Natural killer cell (primary cell): ENCODE measurements around the gene DOCK1. TPM values are rescaled to one million over a fixed set of nuclear protein-coding genes. Genes with fewer than 3 reads are reported as not detected.

Experiments
- ATAC-seq, 3 donors: fragments of 150-1000 bp in 2 of 3; fragments of 200-7000 bp in 1 of 3; cut with Tn5 transposase; 1 replicate in 1 of 3; 2 replicates in 2 of 3; pipeline ENCODE4 v1.10.0; 2021; ENCODE audit warnings: mild to moderate bottlenecking in 2 of 3, moderate library complexity in 2 of 3
- DNase-seq, 2 donors: peaks; one replicate each; pipeline versions ENCODE4 v3.0.0 to v3.0.0-alpha.2; 2013 to 2021; ENCODE audit warnings: mixed read lengths in 1 of 2
- H3K27ac ChIP-seq: one replicate; pipeline ENCODE4 v1.5.1; 2013; ENCODE audit warnings: mild to moderate bottlenecking, low read length
- H3K27me3 ChIP-seq: one replicate; pipeline ENCODE4 v1.6.1; 2013; ENCODE audit warnings: low read length; ENCODE audit not compliant: control insufficient read depth, insufficient read depth
- H3K36me3 ChIP-seq: one replicate; pipeline ENCODE4 v1.6.1; 2013; ENCODE audit warnings: low read length; ENCODE audit not compliant: control insufficient read depth, insufficient read depth
- H3K4me1 ChIP-seq: one replicate; pipeline ENCODE4 v1.6.1; 2013; ENCODE audit warnings: low read length; ENCODE audit not compliant: control insufficient read depth, insufficient read depth
- H3K4me3 ChIP-seq: one replicate; pipeline ENCODE4 v1.5.1; 2013; ENCODE audit warnings: low read length
- H3K9me3 ChIP-seq: one replicate; pipeline ENCODE4 v1.6.1; 2013; ENCODE audit warnings: low read length; ENCODE audit not compliant: control insufficient read depth, insufficient read depth
- H3K27ac Mint-ChIP-seq, 2 donors: one replicate each; pipeline ENCODE4 v1.8.0; 2022; ENCODE audit warnings: mild to moderate bottlenecking in 2 of 2, mixed read lengths in 2 of 2, moderate library complexity in 1 of 2
- H3K27me3 Mint-ChIP-seq, 2 donors: one replicate each; pipeline ENCODE4 v1.8.0; 2022; ENCODE audit warnings: low read depth in 2 of 2, mixed read lengths in 2 of 2
- H3K36me3 Mint-ChIP-seq: one replicate; pipeline ENCODE4 v1.8.0; 2022; ENCODE audit warnings: mixed read lengths
- H3K4me1 Mint-ChIP-seq, 2 donors: one replicate each; pipeline ENCODE4 v1.8.0; 2022; ENCODE audit warnings: mixed read lengths in 2 of 2
- H3K4me3 Mint-ChIP-seq: one replicate; pipeline ENCODE4 v1.8.0; 2022; ENCODE audit warnings: mild to moderate bottlenecking, moderate library complexity, mixed read lengths
- H3K9me3 Mint-ChIP-seq, 2 donors: one replicate each; pipeline ENCODE4 v1.8.0; 2022; ENCODE audit warnings: mixed read lengths in 2 of 2
- CTCF ChIP-seq: fragments of 200-600 bp; IDR thresholded peaks from one replicate; pipeline ENCODE4 v1.8.0; 2022; ENCODE audit warnings: antibody characterized with exemption
- WGBS: methylation state at CpG from one replicate; pipeline ENCODE4 v1.1.7; 2013; ENCODE audit warnings: missing lambda C conversion rate; ENCODE audit not compliant: insufficient coverage; 5-methylcytosine and 5-hydroxymethylcytosine counted together
- intact Hi-C: fragments of 100-400 bp; cut with micrococcal nuclease; formaldehyde crosslinking; loops from one replicate; pipeline ENCODE4 v1.14.2; 2022
- total RNA-seq, 4 donors: library from RNA; stranded (reverse); fragments of 120-200 nt in 1 of 4; gene quantifications; one replicate each; pipeline versions ENCODE4 v1.2.3 to v1.2.4, GENCODE V29; 2013 to 2022

The DOCK1 gene
- total RNA-seq, 3 donors from 2014 or later (not counting 1 experiment from before 2014, with no cell fraction given), result 0.07 to 0.12 (median 0.08) TPM

GRCh38 chr10:127368929-127369328, 463.7 kb downstream of the DOCK1 start:
- WGBS, result 89% methylated on average over 4 of the region's 4 CpGs
- no peaks in the 10 kb centered on the region for H3K9me3 ChIP-seq
- no peak overlapping the region for H3K27ac ChIP-seq
- H3K27ac Mint-ChIP-seq, result no peak overlapping the region
- H3K27me3 ChIP-seq, result no peaks in the 10 kb centered on the region
- H3K4me1 ChIP-seq, result no peaks in the 10 kb centered on the region
- ATAC-seq (no peak), DNase-seq (no peak)
- no peaks in the 10 kb centered on the region for H3K9me3 Mint-ChIP-seq
- H3K27me3 Mint-ChIP-seq, result peaks cover 9 to 16% of the 10 kb centered on the region in 2 donors
- H3K36me3 ChIP-seq, result no peaks in the 10 kb centered on the region
- no peak for TF ChIP-seq CTCF
- H3K4me1 Mint-ChIP-seq, result no peaks in the 10 kb centered on the region
- H3K4me3 Mint-ChIP-seq, result no peak overlapping the region
- no peak overlapping the region for H3K4me3 ChIP-seq
- H3K36me3 Mint-ChIP-seq, result no peaks in the 10 kb centered on the region
- intact Hi-C loops, result no loop called here

GRCh38 chr10:127370601-127371000, 465.4 kb downstream of the DOCK1 start:
- H3K9me3 Mint-ChIP-seq, result no peaks in the 10 kb centered on the region
- ATAC-seq (no peak), DNase-seq (no peak)
- no peak for TF ChIP-seq CTCF
- Histone ChIP-seq H3K36me3 (no peaks in the 10 kb centered on the region), H3K4me1 (no peaks in the 10 kb centered on the region), H3K27ac (no peak overlapping the region), H3K9me3 (no peaks in the 10 kb centered on the region), H3K27me3 (no peaks in the 10 kb centered on the region), H3K4me3 (no peak overlapping the region)
- intact Hi-C loops, result no loop called here
- H3K4me3 Mint-ChIP-seq, result no peak overlapping the region
- WGBS, result 97% methylated on average over 6 of the region's 7 CpGs
- no peak overlapping the region for H3K27ac Mint-ChIP-seq
- no peaks in the 10 kb centered on the region for H3K4me1 Mint-ChIP-seq
- no peaks in the 10 kb centered on the region for H3K36me3 Mint-ChIP-seq
- peaks cover 9 to 22% of the 10 kb centered on the region in 2 donors for H3K27me3 Mint-ChIP-seq

- Histone ChIP-seq H3K27ac (no peak overlapping the region), H3K4me1 (no peaks in the 10 kb centered on the region), H3K4me3 (no peak overlapping the region), H3K36me3 (no peaks in the 10 kb centered on the region), H3K27me3 (no peaks in the 10 kb centered on the region), H3K9me3 (no peaks in the 10 kb centered on the region)
- Mint-ChIP-seq H3K4me1 (no peaks in the 10 kb centered on the region), H3K4me3 (no peak overlapping the region), H3K9me3 (no peaks in the 10 kb centered on the region), H3K36me3 (no peaks in the 10 kb centered on the region), H3K27ac (no peak overlapping the region), H3K27me3 (peaks cover 9 to 28% of the 10 kb centered on the region in 2 donors)
- TF ChIP-seq CTCF, result no peak
- DNase-seq, result no peak
- ATAC-seq, result no peak
- intact Hi-C loops, result no loop called here
- 78% methylated on average over 3 of the region's 3 CpGs for WGBS
Measured at GRCh38 chr10:127372361-127372760, 467.1 kb downstream of the DOCK1 start.

- H3K27me3 Mint-ChIP-seq, result peaks cover 9 to 28% of the 10 kb centered on the region in 2 donors
- H3K4me3 ChIP-seq, result no peak overlapping the region
- no peaks in the 10 kb centered on the region for H3K36me3 ChIP-seq
- intact Hi-C loops, result no loop called here
- no peaks in the 10 kb centered on the region for H3K9me3 ChIP-seq
- no peak for TF ChIP-seq CTCF
- no peaks in the 10 kb centered on the region for H3K9me3 Mint-ChIP-seq
- H3K4me1 ChIP-seq, result no peaks in the 10 kb centered on the region
- 88% methylated on average over 20 of the region's 20 CpGs for WGBS
- H3K36me3 Mint-ChIP-seq, result no peaks in the 10 kb centered on the region
- DNase-seq (no peak), ATAC-seq (no peak)
- H3K27ac ChIP-seq, result no peak overlapping the region
- no peaks in the 10 kb centered on the region for H3K4me1 Mint-ChIP-seq
- H3K27ac Mint-ChIP-seq, result no peak overlapping the region
- no peak overlapping the region for H3K4me3 Mint-ChIP-seq
- H3K27me3 ChIP-seq, result no peaks in the 10 kb centered on the region
Measured at GRCh38 chr10:127374074-127374680, 468.9 kb downstream of the DOCK1 start.
